H1 (cell line): Measurements from ENCODE around the gene ARL6IP4. TPM values are rescaled to one million over a fixed set of nuclear protein-coding genes. Genes with fewer than 3 reads are reported as not detected.

Experiments
- SAP30 ChIP-seq: fragments of 300-600 bp; sonication (generic); IDR thresholded peaks from 2 replicates; pipeline ENCODE4 v1.7.1; 2012; ENCODE audit warnings: low read length, moderate library complexity, mild to moderate bottlenecking, inconsistent platforms; ENCODE audit not compliant: insufficient read depth, insufficient replicate concordance
- polyA plus RNA-seq, 7 experiments: library from polyadenylated mRNA; depleted of rRNA in 3 of 7; stranded (reverse) in 5 of 7; unstranded in 2 of 7; fragments of >200 nt in 5 of 7; fragments of 200-250 nt in 2 of 7; gene quantifications; 1 replicate in 5 of 7; 2 replicates in 1 of 7; 4 replicates in 1 of 7; pipeline versions ENCODE4 v1.2.1 to v1.2.3, GENCODE V29; 2011 to 2013; ENCODE audit warnings: missing spikeins in 2 of 7, mixed read lengths in 2 of 7
- total RNA-seq: library from RNA; stranded (reverse); fragmentation: NEBNext Ultra II Directional; extraction: Animal tissue kit (Norgen Biotek cat#: 25700); gene quantifications from 2 replicates; pipeline ENCODE4 v1.2.1, GENCODE V29; 2021

Gene ARL6IP4
- total and polyA plus RNA-seq, 2 of the 8 experiments (the other 6 are each of a cell fraction or from before 2014, with no cell fraction given), result 76.4 to 109 TPM

DNA sequence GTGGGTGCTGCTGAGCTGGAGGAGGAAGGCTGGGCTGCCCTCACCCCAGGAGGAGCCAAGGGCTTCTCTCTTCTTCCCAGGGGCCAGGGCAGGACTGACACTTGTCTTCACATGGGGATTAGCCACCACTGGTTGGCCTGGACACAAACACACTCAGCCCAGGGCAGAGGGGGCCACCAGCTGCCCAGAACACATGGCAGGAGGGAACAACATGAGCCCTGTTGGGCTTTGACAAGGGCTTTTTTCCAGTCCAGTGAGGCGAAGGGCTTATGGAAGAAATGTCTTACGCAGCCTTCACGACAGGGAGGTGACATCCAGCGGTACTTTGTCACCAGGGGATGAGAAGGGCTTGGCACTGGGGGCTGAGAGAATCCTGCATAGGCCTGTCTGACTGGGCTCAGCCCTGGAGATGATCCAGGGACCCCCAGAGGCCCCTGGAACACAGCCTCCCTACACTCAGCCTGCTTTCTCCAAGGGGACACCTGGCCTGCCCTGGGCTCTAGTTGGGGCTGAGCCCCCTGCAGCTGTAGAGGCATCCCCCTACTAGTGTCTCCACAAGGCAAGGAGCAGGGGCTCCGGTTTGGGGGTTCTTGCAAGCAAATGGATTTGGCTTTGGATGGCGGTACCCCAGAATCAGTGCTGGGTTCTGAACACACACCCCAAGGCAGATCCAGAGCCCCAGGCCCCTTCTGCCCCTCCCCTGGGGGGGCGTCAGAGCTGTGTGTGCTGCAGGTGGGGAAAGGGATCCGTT, 18.9 kb downstream of the ARL6IP4 start (continued):
- no peak for TF ChIP-seq SAP30
